NCI-H2171 treated with DMSO at 0.1 percent for 48 hours (cell line): ENCODE measurements around the gene TRIM38.
A peak's percentile ranks its signal among the peaks of the same experiment; 100 is the strongest.
"Not testable (repeated sequence)": the region's sequence is repeated elsewhere in the genome, so short reads cannot be mapped to it uniquely, and the experiment has no call there.

Experiments
- DNase-seq: peaks from one replicate; lab custom pipeline; 2025; lab: John Stamatoyannopoulos, UW

The TRIM38 gene

GRCh38 chr6:25962149-25963127 is at the start of gene TRIM38:
Gene TRIM38, plus strand, starts transcription at chr6:25962802. Its CDS starts 3,721 bp downstream, at chr6:25966523.
- DNase-seq: peak; percentile 25

GRCh38 chr6:25913741-25914140 is 48.9 kb upstream of the TRIM38 start:
- no peak for DNase-seq

GRCh38 chr6:25916330-25916729 is 46.3 kb upstream of the TRIM38 start:
- no peak for DNase-seq

- no peak for DNase-seq
These were observed 45.7 kb upstream of the TRIM38 start for GRCh38 chr6:25916789-25917490.

GRCh38 chr6:25918083-25918683 is 44.4 kb upstream of the TRIM38 start:
- no peak for DNase-seq

- no peak for DNase-seq
These were observed 42.9 kb upstream of the TRIM38 start for GRCh38 chr6:25919657-25920056.

GRCh38 chr6:25921525-25922203 is 40.9 kb upstream of the TRIM38 start:
- DNase-seq: no peak

GRCh38 chr6:25922301-25922700 is 40.3 kb upstream of the TRIM38 start:
- DNase-seq: no peak

GRCh38 chr6:25925876-25926275 is 36.7 kb upstream of the TRIM38 start:
- no peak for DNase-seq

GRCh38 chr6:25927178-25927577 is 35.4 kb upstream of the TRIM38 start:
- no peak for DNase-seq

- no peak for DNase-seq
These were observed 34.8 kb upstream of the TRIM38 start for GRCh38 chr6:25927756-25928216.

- no peak for DNase-seq
These were observed 33.9 kb upstream of the TRIM38 start for GRCh38 chr6:25928562-25929324.

- DNase-seq: not testable (repeated sequence)
These were observed 32.8 kb upstream of the TRIM38 start for GRCh38 chr6:25929785-25930184.

- DNase-seq: no peak
These were observed 31.8 kb upstream of the TRIM38 start, which contains the start of gene SLC17A2 for GRCh38 chr6:25930532-25931410. Gene SLC17A2, minus strand, starts transcription at chr6:25930691. Its CDS starts 4,895 bp downstream, at chr6:25925796.

- DNase-seq: no peak
These were observed 31.2 kb upstream of the TRIM38 start for GRCh38 chr6:25931411-25931709.

- no peak for DNase-seq
These were observed 28.4 kb upstream of the TRIM38 start for GRCh38 chr6:25934156-25934555.

GRCh38 chr6:25934735-25935313 is 27.8 kb upstream of the TRIM38 start:
- DNase-seq: no peak

- no peak for DNase-seq
These were observed 26.6 kb upstream of the TRIM38 start for GRCh38 chr6:25935953-25936352.

GRCh38 chr6:25939593-25939992 is 23.0 kb upstream of the TRIM38 start:
- no peak for DNase-seq
